Esophagus muscularis mucosa (tissue), 4 donors: ENCODE data around the gene SKP1. TPM values are rescaled to one million over a fixed set of nuclear protein-coding genes. Genes with fewer than 3 reads are reported as not detected.

Experiments
- DNase-seq: peaks from one replicate; pipeline ENCODE4 v3.0.0-alpha.2; 2017; ENCODE audit errors: extremely low spot score
- H3K27ac ChIP-seq, 4 donors: fragments of 200-600 bp; sonication (generic); replicated peaks in 1 of 4; 1 replicate in 3 of 4; 2 replicates in 1 of 4; pipeline ENCODE4 v1.5.1; 2016 to 2019; ENCODE audit warnings: mild to moderate bottlenecking in 1 of 4
- H3K27me3 ChIP-seq, 4 donors: fragments of 200-600 bp; sonication (generic); one replicate each; pipeline versions ENCODE4 v1.5.1 to v1.6.0; 2016 to 2019
- H3K36me3 ChIP-seq, 4 donors: fragments of 200-600 bp; sonication (generic); one replicate each; pipeline ENCODE4 v1.5.1; 2016 to 2019
- H3K4me1 ChIP-seq, 4 donors: fragments of 200-600 bp; sonication (generic); one replicate each; pipeline ENCODE4 v1.5.1; 2016 to 2019
- H3K4me3 ChIP-seq, 4 donors: fragments of 200-600 bp; sonication (generic); 1 replicate in 2 of 4; 2 replicates in 2 of 4; pipeline ENCODE4 v1.5.1; 2016 to 2019; ENCODE audit warnings: mild to moderate bottlenecking in 4 of 4, moderate library complexity in 1 of 4
- H3K9me3 ChIP-seq, 4 donors: fragments of 200-600 bp; sonication (generic); 1 replicate in 3 of 4; 2 replicates in 1 of 4; pipeline ENCODE4 v1.5.1; 2016 to 2019
- CTCF ChIP-seq, 3 experiments: fragments of 200-600 bp in 2 of 3; fragments of 450-650 bp in 1 of 3; sonication (generic) in 2 of 3; IDR thresholded peaks; one replicate each; pipeline ENCODE4 v1.5.1; 2017 to 2019; ENCODE audit warnings: antibody characterized with exemption in 3 of 3, mild to moderate bottlenecking in 2 of 3, moderate library complexity in 1 of 3
- EP300 ChIP-seq: sonication (generic); formaldehyde crosslinking; IDR thresholded peaks from one replicate; pipeline ENCODE4 v1.6.1; 2017; ENCODE audit warnings: antibody characterized with exemption
- POLR2A ChIP-seq: fragments of 450-650 bp; IDR thresholded peaks from one replicate; pipeline ENCODE4 v1.6.1; 2017; ENCODE audit warnings: antibody characterized with exemption, moderate library complexity, mild to moderate bottlenecking, low read depth
- POLR2AphosphoS5 ChIP-seq, 2 donors: sonication (generic); formaldehyde crosslinking; IDR thresholded peaks; one replicate each; pipeline ENCODE4 v1.6.1; 2017; ENCODE audit warnings: antibody characterized with exemption in 2 of 2
- WGBS: methylation state at CpG from one replicate; pipeline ENCODE4 v1.1.5; 2018; 5-methylcytosine and 5-hydroxymethylcytosine counted together
- intact Hi-C: fragments of 100-400 bp; cut with DNase I; formaldehyde crosslinking; loops from one replicate; pipeline ENCODE4 v1.15.1; 2023
- total RNA-seq, 4 donors: library from RNA; depleted of rRNA; stranded (reverse); fragments of >200 nt; gene quantifications; one replicate each; pipeline versions ENCODE4 v1.1.0 to v1.2.1, GENCODE V29; 2016

The SKP1 gene
- total RNA-seq, 4 donors from 2014 or later = 170 to 345 (median 322) TPM

GRCh38 chr5:134127376-134127861, 49.3 kb downstream of the SKP1 start:
- H3K4me3 ChIP-seq = peak overlapping the region in 3 of 4 donors; percentile 16 to 25 (median 18)
- intact Hi-C loops = no loop called here
- peak overlapping the region; percentile 18 to 41 (median 38) for H3K27ac ChIP-seq
- 67% methylated on average over 11 of the region's 15 CpGs for WGBS
- DNase-seq = no peak
- no peaks in the 10 kb centered on the region for H3K27me3 ChIP-seq
- TF ChIP-seq POLR2AphosphoS5 (IDR thresholded peaks at IDR 0.05) (no peak), CTCF (IDR thresholded peaks at IDR 0.05) (no peak), EP300 (no peak), POLR2A (no peak)
- peaks cover 0 to 39% (median 24%) of the 10 kb centered on the region in 4 donors for H3K36me3 ChIP-seq
- H3K4me1 ChIP-seq = peaks cover 36 to 57% (median 54%) of the 10 kb centered on the region in 4 donors
- no peaks in the 10 kb centered on the region for H3K9me3 ChIP-seq

GRCh38 chr5:134125039-134126015, 51.4 kb downstream of the SKP1 start:
- 58% methylated on average over 8 of the region's 14 CpGs for WGBS
- Histone ChIP-seq H3K9me3 (no peaks in the 10 kb centered on the region), H3K36me3 (peaks cover 0 to 23% (median 8%) of the 10 kb centered on the region in 4 donors), H3K27me3 (no peaks in the 10 kb centered on the region), H3K27ac (peak overlapping the region; percentile 21 to 56 (median 41)), H3K4me3 (no peak overlapping the region), H3K4me1 (peaks cover 36 to 55% (median 54%) of the 10 kb centered on the region in 4 donors)
- intact Hi-C loops = no loop called here
- no peak for DNase-seq
- no peak for TF ChIP-seq EP300
- peak in 1 of 2 donors; percentile 13 for TF ChIP-seq POLR2AphosphoS5 (IDR thresholded peaks at IDR 0.05)

GRCh38 chr5:134124289-134125038, 52.3 kb downstream of the SKP1 start:
- DNase-seq = no peak
- Histone ChIP-seq H3K9me3 (no peaks in the 10 kb centered on the region), H3K27me3 (no peaks in the 10 kb centered on the region), H3K4me1 (peaks cover 36 to 49% (median 47%) of the 10 kb centered on the region in 4 donors), H3K36me3 (peaks cover 0 to 15% (median 4%) of the 10 kb centered on the region in 4 donors), H3K4me3 (no peak overlapping the region), H3K27ac (peak overlapping the region in 2 of 4 donors; percentile 21 to 41)
- TF ChIP-seq POLR2AphosphoS5 (IDR thresholded peaks at IDR 0.05) (no peak), POLR2A (no peak), EP300 (no peak), CTCF (IDR thresholded peaks at IDR 0.05) (no peak)
- 57% methylated on average over 2 of the region's 8 CpGs for WGBS
- intact Hi-C loops = no loop called here

GRCh38 chr5:134123360-134123759, 53.4 kb downstream of the SKP1 start:
- peaks cover 35 to 42% (median 39%) of the 10 kb centered on the region in 4 donors for H3K4me1 ChIP-seq
- 92% methylated on average over 6 of the region's 6 CpGs for whole genome bisulfite sequencing
- H3K27ac ChIP-seq = no peak overlapping the region
- no peaks in the 10 kb centered on the region for H3K27me3 ChIP-seq
- peaks cover 0 to 6% (median 0%) of the 10 kb centered on the region in 4 donors for H3K36me3 ChIP-seq
- intact Hi-C loops = no loop called here
- no peaks in the 10 kb centered on the region for H3K9me3 ChIP-seq
- DNase-seq = no peak
- no peak overlapping the region for H3K4me3 ChIP-seq
- TF ChIP-seq CTCF (IDR thresholded peaks at IDR 0.05) (no peak), POLR2A (no peak), EP300 (no peak), POLR2AphosphoS5 (IDR thresholded peaks at IDR 0.05) (no peak)
